ENCODE results near the gene EMILIN3. TPM values are rescaled to one million over a fixed set of nuclear protein-coding genes. Genes with fewer than 3 reads are reported as not detected.

Gene EMILIN3
- total and polyA plus RNA-seq, 2 of the 4 experiments (the other 2 are of a cell fraction): under 0.01 to 0.07 TPM

DNA sequence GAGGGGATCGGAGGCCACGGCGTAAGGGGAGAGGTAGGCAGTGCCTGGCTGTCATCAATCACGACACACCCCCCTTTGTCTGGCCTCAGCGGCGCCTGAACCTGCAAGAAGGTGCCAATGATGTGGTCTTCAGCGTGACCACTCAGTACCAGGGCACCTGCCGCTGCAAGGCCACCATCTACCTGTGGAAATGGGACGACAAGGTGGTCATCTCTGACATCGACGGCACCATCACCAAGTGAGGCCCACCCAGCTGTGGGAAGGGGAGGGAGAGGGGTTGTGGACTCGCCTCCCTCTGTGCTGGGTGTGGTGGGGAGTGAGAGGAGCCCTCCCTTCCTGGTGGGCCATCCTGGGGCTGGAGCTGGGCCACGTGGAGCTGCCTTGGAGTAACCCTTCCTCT, 9.7 kb downstream of the EMILIN3 start:
- Histone ChIP-seq H3K9me1 (ENCODE audit: insufficient read depth, low read length) (no peaks in the 10 kb centered on the region), H3K4me1 (ENCODE audit: control insufficient read depth, insufficient read depth, low read length) (no peaks in the 10 kb centered on the region), H3K27ac (ENCODE audit: insufficient read depth, low read length) (no peak overlapping the region), H3K18ac (ENCODE audit: low read depth, low read length) (no peak overlapping the region), H3K36me3 (ENCODE audit: control insufficient read depth, insufficient read depth, low read length) (no peaks in the 10 kb centered on the region), H3K27me3 (ENCODE audit: control insufficient read depth, insufficient read depth, low read length) (no peaks in the 10 kb centered on the region; the same call in 1 of the 2 replicates), H3K4me3 (ENCODE audit: insufficient read depth, low read depth, low read length) (no peak overlapping the region), H3K56ac (ENCODE audit: extremely low read depth, insufficient read depth, low read length) (no peak overlapping the region), H3K9me3 (ENCODE audit: control insufficient read depth, insufficient read depth, low read length) (no peaks in the 10 kb centered on the region), H2AK5ac (ENCODE audit: low read depth, low read length) (no peak overlapping the region), H3K4ac (ENCODE audit: low read depth, low read length) (no peak overlapping the region), H4K8ac (ENCODE audit: low read depth in 2 of 2, low read length in 2 of 2) (no peak overlapping the region), H2BK20ac (ENCODE audit: low read depth, low read length) (no peak overlapping the region), H3K23ac (ENCODE audit: low read depth, low read length) (no peak overlapping the region), H3K9ac (ENCODE audit: low read depth, low read length) (no peak overlapping the region), H4K5ac (ENCODE audit: low read depth, low read length) (no peak overlapping the region), H2BK15ac (ENCODE audit: low read depth, low read length) (no peak overlapping the region), H3K4me2 (ENCODE audit: low read depth, low read length) (no peak overlapping the region), H2AK9ac (replicated peaks; ENCODE audit: low read depth, low read length, poor library complexity) (no peak overlapping the region), H4K20me1 (ENCODE audit: insufficient read depth, low read length) (no peaks in the 10 kb centered on the region), H3K79me1 (ENCODE audit: low read depth in 1 of 2, low read length in 2 of 2) (no peaks in the 10 kb centered on the region), H3K14ac (replicated peaks; ENCODE audit: low read depth, low read length) (no peak overlapping the region), H2BK5ac (ENCODE audit: low read depth, low read length, poor library complexity, severe bottlenecking) (no peak overlapping the region), H2BK120ac (ENCODE audit: low read depth, low read length) (no peak overlapping the region), H4K91ac (ENCODE audit: insufficient read depth, low read depth, low read length) (no peak overlapping the region), H2AFZ (replicated peaks; ENCODE audit: low read length, poor library complexity) (peak overlapping the region; percentile 44)
- DNase-seq (no peak), ATAC-seq (ENCODE audit: low read depth) (no peak)
- intact Hi-C loops (cut with micrococcal nuclease): no loop called here
- WGBS, 2 experiments (ENCODE audit: extremely low coverage in 2 of 2, insufficient read length in 1 of 2): 69% methylated on average over 3 of the region's 13 CpGs; no CpG with 5 or more reads in 1 of the 2 experiments
- TF ChIP-seq, protein P1, sequence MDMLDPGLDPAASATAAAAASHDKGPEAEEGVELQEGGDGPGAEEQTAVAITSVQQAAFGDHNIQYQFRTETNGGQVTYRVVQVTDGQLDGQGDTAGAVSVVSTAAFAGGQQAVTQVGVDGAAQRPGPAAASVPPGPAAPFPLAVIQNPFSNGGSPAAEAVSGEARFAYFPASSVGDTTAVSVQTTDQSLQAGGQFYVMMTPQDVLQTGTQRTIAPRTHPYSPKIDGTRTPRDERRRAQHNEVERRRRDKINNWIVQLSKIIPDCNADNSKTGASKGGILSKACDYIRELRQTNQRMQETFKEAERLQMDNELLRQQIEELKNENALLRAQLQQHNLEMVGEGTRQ (IDR thresholded peaks at IDR 0.05; ENCODE audit: low read depth, low read length): no peak
- TF ChIP-seq POLR2A (IDR thresholded peaks at IDR 0.05; ENCODE audit: low read depth, low read length) (no peak), BHLHE40 (IDR thresholded peaks at IDR 0.05; ENCODE audit: low read depth, low read length) (no peak), SMC3 (IDR thresholded peaks at IDR 0.05; ENCODE audit: low read depth, low read length) (no peak), RCOR1 (IDR thresholded peaks at IDR 0.05; ENCODE audit: insufficient replicate concordance, low read length) (no peak), RFX5 (IDR thresholded peaks at IDR 0.05; ENCODE audit: low read depth, low read length) (no peak), CEBPB (IDR thresholded peaks at IDR 0.05; ENCODE audit: low read depth, low read length) (no peak), FOS (IDR thresholded peaks at IDR 0.05; ENCODE audit: low read depth, low read length) (no peak), NFE2L2 (IDR thresholded peaks at IDR 0.05; ENCODE audit: low read depth, low read length) (no peak), MXI1 (IDR thresholded peaks at IDR 0.05; ENCODE audit: borderline replicate concordance, low read depth, low read length) (no peak), MAFK (IDR thresholded peaks at IDR 0.05; ENCODE audit: low read depth, low read length) (no peak), MAZ (IDR thresholded peaks at IDR 0.05; ENCODE audit: borderline replicate concordance, low read depth, low read length) (no peak), CHD1 (IDR thresholded peaks at IDR 0.05; ENCODE audit: low read depth, low read length) (no peak)
- TF ChIP-seq, protein P2, sequence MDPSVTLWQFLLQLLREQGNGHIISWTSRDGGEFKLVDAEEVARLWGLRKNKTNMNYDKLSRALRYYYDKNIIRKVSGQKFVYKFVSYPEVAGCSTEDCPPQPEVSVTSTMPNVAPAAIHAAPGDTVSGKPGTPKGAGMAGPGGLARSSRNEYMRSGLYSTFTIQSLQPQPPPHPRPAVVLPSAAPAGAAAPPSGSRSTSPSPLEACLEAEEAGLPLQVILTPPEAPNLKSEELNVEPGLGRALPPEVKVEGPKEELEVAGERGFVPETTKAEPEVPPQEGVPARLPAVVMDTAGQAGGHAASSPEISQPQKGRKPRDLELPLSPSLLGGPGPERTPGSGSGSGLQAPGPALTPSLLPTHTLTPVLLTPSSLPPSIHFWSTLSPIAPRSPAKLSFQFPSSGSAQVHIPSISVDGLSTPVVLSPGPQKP (IDR thresholded peaks at IDR 0.05; ENCODE audit: borderline replicate concordance, low read depth, low read length): no peak
- TF ChIP-seq, protein P3, sequence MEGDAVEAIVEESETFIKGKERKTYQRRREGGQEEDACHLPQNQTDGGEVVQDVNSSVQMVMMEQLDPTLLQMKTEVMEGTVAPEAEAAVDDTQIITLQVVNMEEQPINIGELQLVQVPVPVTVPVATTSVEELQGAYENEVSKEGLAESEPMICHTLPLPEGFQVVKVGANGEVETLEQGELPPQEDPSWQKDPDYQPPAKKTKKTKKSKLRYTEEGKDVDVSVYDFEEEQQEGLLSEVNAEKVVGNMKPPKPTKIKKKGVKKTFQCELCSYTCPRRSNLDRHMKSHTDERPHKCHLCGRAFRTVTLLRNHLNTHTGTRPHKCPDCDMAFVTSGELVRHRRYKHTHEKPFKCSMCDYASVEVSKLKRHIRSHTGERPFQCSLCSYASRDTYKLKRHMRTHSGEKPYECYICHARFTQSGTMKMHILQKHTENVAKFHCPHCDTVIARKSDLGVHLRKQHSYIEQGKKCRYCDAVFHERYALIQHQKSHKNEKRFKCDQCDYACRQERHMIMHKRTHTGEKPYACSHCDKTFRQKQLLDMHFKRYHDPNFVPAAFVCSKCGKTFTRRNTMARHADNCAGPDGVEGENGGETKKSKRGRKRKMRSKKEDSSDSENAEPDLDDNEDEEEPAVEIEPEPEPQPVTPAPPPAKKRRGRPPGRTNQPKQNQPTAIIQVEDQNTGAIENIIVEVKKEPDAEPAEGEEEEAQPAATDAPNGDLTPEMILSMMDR (conservative IDR thresholded peaks at IDR 0.05; ENCODE audit: low read depth, low read length): no peak
- POLR2A ChIA-PET (ENCODE audit: unreplicated experiment): no interaction called here
- dilution Hi-C loops (cut with HindIII; ENCODE audit: low sequenced_read_pairs, unreplicated experiment): no loop called here
- in situ Hi-C loops (cut with MboI; ENCODE audit: low sequenced_read_pairs): no loop called here
- CTCF ChIA-PET: no interaction called here
- BruUV-seq (replicated peaks): no TSS peak

Measured in IMR-90 (cell line).